ENCODE data around the gene GPHN.

The GPHN gene

GRCh38 chr14:66507722-66508546 is at the start of gene GPHN:
Gene GPHN, plus strand, starts transcription at chr14:66508147.
- DNase-seq (ENCODE audit: low read depth) = peak; percentile 63

DNA sequence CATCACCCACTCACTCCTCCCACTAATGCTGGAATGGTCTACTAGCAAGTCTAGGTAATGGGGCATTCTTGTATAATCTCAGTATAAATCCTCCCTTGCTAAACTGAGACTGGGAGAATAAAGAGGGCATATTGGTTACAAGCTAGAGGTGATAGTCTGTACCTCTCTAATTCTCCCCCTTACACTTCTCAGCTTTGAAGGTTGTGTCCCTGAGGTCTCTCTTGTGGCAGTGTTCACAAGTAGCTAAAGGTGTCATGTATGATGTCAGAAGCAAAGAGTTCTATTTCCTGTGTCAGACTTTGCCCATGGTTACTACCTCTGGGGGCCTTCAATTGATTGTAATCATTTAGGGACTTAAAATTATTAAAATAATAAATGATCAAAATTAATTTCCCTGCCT is 48.3 kb upstream of the GPHN start:
- no peak for DNase-seq (ENCODE audit: low read depth)

GRCh38 chr14:66464261-66464660 is 43.7 kb upstream of the GPHN start:
- no peak for DNase-seq (ENCODE audit: low read depth)

DNA sequence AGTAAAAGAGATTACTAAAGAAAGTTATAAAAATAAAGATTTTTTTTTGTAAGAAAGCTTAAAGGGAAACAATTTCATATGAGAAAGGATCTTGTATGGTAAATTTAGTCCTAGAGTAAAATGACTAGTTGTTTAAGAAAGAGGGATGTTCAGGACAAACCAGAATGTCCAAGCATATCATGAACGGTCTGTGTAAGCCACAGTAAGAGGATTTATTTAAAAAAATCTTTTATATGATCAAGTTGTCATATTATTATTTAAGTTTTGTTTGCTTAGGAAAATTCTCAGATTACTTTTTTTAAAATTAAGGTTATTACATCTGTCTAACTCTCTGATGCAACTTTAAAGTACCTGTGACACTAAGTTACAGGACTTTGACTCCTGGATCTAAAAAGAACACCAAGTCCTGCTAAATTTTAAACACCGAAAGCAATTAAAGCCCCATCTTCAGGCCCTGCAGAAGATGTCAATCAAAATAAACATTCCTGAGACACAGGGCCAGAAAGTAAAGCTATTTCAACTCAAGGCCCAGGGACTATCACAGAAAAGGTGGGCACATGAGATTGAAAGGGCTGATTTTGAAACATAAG is 39.1 kb upstream of the GPHN start:
- DNase-seq (ENCODE audit: low read depth) = no peak

DNA sequence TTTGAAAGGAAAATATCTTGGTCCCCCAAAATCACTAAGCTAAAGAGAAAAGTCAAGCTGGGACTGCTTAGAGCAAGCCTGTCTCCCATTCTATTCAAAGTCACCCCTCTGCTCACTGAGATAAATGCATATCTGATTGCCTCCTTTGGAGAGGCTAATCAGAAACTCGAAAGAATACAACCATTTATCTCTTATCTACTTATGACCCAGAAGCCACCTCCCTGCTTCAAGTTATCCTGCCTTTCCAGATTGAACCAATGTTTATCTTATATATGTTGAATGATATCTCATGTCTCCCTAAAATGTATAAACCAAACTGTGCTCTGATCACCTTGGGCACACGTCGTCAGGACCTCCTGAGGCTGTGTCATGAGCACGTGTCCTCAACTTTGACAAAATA is 36.4 kb upstream of the GPHN start:
- no peak for DNase-seq (ENCODE audit: low read depth)

DNA sequence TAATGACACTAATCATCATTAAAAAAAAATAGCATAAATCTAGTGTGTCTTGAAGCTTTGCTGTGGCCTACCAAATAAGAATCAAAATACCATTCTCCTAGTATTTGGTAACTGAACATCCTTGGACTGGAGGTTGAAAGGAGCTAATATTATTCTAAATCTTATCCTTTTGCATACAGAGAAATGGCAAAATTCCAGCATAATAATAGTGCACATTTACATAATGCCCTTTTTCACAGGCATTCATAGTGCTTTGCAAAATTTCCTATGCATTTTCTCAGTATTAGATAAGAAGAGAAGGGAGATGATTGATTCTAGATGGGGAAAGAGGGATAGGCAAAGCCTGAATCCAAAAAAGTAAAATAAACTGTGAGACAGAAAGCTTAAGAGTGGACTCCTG is 35.7 kb upstream of the GPHN start:
- no peak for DNase-seq (ENCODE audit: low read depth)

DNA sequence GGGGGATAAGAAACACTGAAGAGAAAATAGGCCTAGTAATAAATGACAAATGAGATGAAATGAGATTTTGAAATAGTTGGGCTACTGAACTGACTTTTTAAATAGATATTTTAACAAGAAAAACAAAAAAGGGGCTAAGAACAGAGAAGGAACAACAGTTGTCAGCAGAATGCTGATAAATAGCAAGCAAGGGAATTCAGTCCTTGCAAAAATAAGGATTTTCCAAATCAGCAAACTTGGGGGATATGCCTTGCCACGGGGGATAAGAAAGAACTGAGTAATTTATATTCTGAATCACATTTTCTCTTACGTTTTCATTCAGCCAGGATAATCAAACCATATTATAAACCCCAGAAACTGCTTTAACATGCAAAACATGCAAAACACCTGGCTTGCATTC is 34.7 kb upstream of the GPHN start:
- DNase-seq (ENCODE audit: low read depth) = no peak

GRCh38 chr14:66476964-66477363 is 31.0 kb upstream of the GPHN start:
- no peak for DNase-seq (ENCODE audit: low read depth)

DNA sequence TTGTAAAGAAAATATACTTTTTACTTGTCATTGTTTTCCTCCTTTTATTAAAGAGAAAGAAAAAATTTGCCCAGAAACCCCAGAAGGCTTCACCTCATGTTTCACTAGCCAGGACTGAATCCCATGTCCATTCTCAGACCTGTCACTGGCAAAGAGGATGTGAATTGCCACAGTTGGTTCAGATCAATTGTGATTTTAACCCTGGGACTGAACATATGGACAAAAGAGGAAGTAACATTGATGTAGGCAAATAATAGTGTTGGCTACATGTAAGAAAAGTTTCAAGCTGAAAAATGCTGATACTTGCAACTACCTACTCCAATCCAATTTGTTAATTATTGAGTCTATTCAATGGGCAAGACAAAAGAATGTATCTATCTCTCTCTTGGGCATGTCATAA is 30.4 kb upstream of the GPHN start:
- no peak for DNase-seq (ENCODE audit: low read depth)

DNA sequence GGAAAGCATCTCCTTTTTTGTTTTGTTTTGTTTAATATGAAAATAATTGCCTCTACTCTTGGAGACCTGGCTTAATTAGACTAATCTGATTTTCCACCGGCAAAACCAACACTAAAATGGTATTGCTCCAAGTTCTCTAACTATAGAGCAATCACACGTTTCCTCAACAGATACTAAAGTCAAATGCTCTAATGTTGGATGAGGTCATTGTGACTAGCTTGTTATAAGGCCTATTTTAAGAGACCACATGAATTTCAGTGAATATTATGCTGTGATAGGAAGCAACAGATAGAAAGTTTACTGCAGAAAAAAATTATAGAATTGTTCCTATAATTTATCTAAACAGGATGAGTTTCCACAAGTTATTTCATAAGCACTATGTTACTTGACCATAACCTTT is 25.1 kb upstream of the GPHN start:
- no peak for DNase-seq (ENCODE audit: low read depth)

GRCh38 chr14:66483322-66483721 is 24.6 kb upstream of the GPHN start:
- DNase-seq (ENCODE audit: low read depth) = no peak

DNA sequence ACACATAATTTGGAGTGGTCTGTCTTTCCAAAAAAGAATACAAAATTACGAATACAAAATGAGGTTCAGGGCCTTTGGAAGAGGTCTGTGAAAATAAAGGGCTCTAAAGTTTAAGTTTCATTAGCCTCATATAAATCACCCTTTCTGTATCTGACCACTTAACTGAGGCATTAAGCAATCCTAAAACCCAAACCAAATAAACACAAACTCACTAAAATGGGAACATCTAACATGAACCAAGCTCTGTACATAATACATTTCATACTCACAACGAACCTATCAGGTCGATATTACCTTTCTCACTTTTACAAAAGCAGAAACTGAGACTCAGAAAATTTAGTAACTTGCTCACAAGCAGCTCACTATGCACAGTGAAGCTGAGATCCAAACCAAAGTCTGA is 22.9 kb upstream of the GPHN start:
- DNase-seq (ENCODE audit: low read depth) = no peak

DNA sequence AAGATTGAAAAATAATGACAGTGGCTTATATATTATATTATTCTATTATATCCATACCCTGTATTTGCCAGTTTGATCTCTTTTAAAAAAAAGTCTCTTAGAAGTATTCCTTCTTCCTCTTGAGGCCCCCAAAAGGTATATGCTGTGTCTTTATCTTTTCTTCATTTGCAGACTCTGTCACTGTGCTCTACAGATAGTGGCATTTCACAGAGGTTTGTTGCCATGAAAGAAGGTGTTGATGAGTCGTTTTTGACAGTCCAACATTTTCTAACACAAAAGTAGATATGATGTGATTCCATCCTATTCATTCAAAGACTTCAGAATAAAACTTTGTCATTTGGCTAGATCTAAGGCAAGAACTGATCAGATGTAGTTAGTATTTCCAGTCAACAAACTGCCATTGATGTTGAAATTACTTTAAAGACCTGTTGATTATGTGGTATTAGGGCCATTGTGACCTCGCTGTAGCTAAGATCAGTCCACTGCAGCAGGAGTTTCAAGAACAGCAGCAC is 22.0 kb upstream of the GPHN start, which contains the start of gene CCDC196:
Gene CCDC196, plus strand, starts transcription at position 462 of the 512 bp plus-strand sequence. CDS start 132 bp downstream, outside the sequence.
- no peak for DNase-seq (ENCODE audit: low read depth)

DNA sequence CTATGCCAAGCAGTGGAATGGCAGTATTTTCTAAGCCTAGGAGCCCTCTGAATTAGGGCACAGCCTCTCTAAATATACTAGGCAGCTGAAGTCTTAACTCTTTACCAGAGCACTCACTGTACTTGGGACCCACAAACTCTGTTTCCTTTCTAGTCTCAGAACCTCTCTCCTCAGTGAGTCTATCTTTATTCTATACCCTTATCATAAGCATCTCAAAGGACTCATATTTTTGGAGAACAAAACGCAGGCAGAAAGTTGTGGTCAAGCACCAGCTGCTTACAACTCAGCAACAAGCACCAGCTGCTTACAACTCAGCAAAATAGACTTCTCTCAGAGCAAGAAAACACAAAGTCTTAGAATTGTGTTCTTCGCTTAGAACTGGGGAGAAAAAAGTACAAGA is 20.8 kb upstream of the GPHN start:
- DNase-seq (ENCODE audit: low read depth) = no peak

DNA sequence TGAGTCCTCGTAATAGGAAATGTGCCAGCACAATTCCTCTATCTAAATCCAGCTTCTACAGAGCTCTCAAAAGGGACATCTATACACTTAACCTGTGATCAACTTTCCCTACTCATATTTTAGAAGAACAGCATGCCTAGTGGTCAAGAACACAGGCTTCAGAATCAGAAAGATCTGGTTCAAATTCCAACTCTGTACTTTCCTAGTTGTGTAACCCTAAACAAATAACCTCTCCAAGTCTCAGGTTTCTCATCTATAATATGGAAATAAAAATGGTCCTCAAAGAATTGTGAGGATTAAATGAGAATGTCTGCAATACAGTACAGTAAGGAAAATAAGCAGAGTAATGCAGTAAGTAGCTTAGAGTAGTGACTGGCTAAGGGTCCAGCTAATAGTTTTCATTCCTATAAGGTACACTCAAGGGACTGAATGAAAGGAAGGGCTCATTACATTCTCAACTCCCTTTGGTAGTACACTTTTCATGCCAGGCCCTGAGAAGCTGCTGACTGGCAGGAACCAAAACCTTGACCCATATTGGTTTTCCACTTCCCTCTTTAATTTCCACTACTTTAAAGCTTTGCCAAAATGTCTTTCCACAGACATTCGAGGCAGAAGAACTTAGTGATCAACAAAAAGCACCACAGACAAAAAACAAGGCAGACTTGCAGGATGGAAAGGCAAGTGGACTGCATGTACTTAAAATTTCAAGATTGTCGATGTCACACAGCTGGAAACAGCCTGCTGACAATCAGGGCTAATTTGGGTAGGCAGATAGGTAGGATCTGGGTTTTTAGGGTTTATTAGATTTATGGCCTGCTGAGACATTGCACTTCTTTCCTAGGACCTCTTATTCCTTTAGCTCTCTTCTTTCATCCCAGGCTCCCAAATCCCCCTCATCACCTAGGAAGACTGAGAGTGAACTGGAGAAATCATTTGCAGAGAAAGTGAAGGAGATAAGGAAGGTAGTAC is 17.5 kb upstream of the GPHN start:
- DNase-seq (ENCODE audit: low read depth) = no peak

DNA sequence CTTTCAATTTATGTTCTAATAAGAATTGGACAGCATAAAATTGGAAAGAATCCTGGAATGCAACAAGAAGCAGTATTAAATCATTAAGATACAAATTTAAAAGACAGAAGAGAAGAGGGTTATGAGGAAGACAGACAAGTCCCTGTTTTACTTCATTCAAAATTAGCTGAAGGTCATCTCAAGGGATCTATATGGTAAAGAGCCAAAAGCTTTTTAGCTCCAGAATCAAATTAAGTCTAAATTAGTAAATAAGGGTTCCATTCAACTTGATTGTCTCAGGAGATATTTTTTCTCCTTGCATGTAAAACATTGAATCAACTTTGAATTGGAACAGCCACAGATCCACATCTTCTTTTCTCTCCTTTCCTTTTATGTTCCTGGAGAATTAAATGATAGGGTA is 14.2 kb upstream of the GPHN start:
- DNase-seq (ENCODE audit: low read depth) = no peak

- no peak for DNase-seq (ENCODE audit: low read depth)
These were observed 12.5 kb upstream of the GPHN start for GRCh38 chr14:66495218-66496098.

GRCh38 chr14:66496188-66496807 is 11.6 kb upstream of the GPHN start:
- DNase-seq (ENCODE audit: low read depth) = no peak

GRCh38 chr14:66496911-66497310 is 11.0 kb upstream of the GPHN start:
- no peak for DNase-seq (ENCODE audit: low read depth)

- no peak for DNase-seq (ENCODE audit: low read depth)
These were observed 9.6 kb upstream of the GPHN start for GRCh38 chr14:66498311-66498710.

DNA sequence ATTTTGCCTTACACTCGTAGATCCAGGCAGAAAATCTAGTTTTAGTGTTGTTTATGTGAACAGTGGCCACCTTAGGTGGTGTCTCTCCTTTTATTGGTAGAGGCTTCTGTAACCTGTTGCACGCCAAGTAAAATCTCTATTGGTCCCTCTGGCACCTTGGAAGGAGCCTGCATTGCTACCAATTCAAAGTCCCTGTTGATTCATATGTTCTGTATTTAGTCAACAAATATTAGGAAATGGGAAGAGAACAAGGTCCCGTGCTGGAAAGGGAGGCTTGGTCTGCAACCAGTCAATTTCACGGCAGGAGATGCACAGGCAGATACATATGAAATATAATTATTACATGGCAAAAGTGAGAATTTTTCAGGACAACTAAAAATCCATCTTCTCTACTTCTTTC is 6.4 kb upstream of the GPHN start:
- no peak for DNase-seq (ENCODE audit: low read depth)

Measured in stimulated activated CD8-positive, alpha-beta memory T cell treated with anti-CD3 and anti-CD28 coated beads, Interleukin-12 subunit alpha, Interleukin-12 subunit beta, amount 100 ng/mL, for 1 hour (primary cell).